ENCODE data around the gene TRIM74. TPM values are rescaled to one million over a fixed set of nuclear protein-coding genes. Genes with fewer than 3 reads are reported as not detected.

TRIM74 gene
- total RNA-seq: not detected in 2 replicates

GRCh38 chr7:72968980-72969516, at the start of gene TRIM74:
TSS of gene TRIM74 (minus strand) at chr7:72969466. CDS start at chr7:72966157, 3,309 bp downstream.

DNA sequence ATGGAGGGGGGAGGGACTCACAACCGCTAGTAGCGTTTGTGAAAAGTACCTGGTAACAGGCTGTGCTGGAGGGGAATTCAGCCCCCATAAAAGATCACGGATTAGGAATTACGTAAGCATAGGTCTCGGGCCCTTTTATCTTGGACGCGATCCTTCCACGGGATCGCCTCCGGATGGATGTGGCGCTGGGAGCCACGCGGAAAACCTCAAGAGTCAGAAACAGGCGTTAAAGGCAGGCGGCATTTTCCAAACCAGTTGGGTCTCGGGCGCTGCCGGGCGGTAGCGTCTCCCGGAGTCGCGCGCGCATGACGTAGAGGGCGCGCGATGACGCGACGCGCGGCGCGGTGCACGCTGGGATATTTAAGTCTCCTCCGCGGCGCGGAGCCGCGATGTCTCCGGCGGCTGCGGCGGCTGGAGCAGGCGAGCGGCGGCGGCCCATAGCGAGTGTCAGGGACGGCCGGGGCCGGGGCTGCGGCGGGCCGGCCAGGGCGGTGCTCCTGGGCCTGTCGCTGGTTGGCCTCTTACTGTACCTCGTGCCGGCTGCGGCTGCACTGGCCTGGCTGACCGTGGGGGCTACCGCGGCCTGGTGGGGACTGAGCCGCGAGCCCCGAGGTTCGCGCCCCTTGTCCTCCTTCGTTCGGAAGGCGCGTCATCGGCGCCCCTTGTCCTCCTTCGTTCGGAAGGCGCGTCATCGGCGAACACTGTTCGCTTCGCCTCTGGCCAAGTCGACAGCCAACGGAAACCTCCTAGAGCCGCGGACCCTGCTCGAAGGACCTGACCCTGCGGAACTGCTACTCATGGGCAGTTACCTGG, 44.3 kb downstream of the TRIM74 start, which contains the start of gene POM121:
Gene POM121 (plus strand): TSS at position 363 of the 813 bp plus-strand sequence. CDS start 27 bp downstream, at position 390.

Small RNAs within 50 kb of the gene (small RNA-seq; reads per million reads assigned to genes)
- not detected for gene RF00019 (ENCODE audit: low replicate concordance)

Other genes with a start within 250 kb of the TRIM74 start
- gene TYW1B, start 141.3 kb downstream of the TRIM74 start, total RNA-seq: 1.7 and 4.8 TPM in 2 replicates
- gene POM121, start 44.4 kb downstream of the TRIM74 start, total RNA-seq: 10.5 and 11.9 TPM in 2 replicates
- gene SPDYE8, start 60.3 kb upstream of the TRIM74 start, total RNA-seq: not detected in 2 replicates
- not detected in 2 replicates for gene SPDYE11, start 88.4 kb upstream of the TRIM74 start, total RNA-seq
- not detected in 2 replicates for gene SPDYE9, start 116.6 kb upstream of the TRIM74 start, total RNA-seq

Measured in placental pericyte (primary cell).